Activated T-helper 2 cell treated with anti-CD3 and anti-CD28 coated beads, Interferon-gamma antibody, Interleukin-2, Interleukin-4, amounts not matched to agents 10 μg/mL and 5 μg/mL and 100 μg/mL, durations not matched to agents 14 hours and 24 hours and 36 hours (primary cell): Measurements from ENCODE around the gene ERMAP. TPM values are rescaled to one million over a fixed set of nuclear protein-coding genes. Genes with fewer than 3 reads are reported as not detected.
A peak's percentile ranks its signal among the peaks of the same experiment; 100 is the strongest.

Source experiments
- DNase-seq: peaks from one replicate; pipeline ENCODE4 v3.0.0; 2021; ENCODE audit warnings: low spot score
- H3K27ac Mint-ChIP-seq: one replicate; pipeline ENCODE4 v1.8.0; 2021; ENCODE audit warnings: mixed read lengths
- H3K27me3 Mint-ChIP-seq: one replicate; pipeline ENCODE4 v1.8.0; 2021; ENCODE audit warnings: low read depth, mixed read lengths
- H3K36me3 Mint-ChIP-seq: one replicate; pipeline ENCODE4 v1.8.0; 2021; ENCODE audit warnings: low read depth, mixed read lengths
- H3K4me1 Mint-ChIP-seq: one replicate; pipeline ENCODE4 v1.8.0; 2021; ENCODE audit warnings: low read depth, mixed read lengths
- H3K4me3 Mint-ChIP-seq: one replicate; pipeline ENCODE4 v1.8.0; 2021; ENCODE audit warnings: low read depth, mild to moderate bottlenecking, moderate library complexity, mixed read lengths
- H3K9me3 Mint-ChIP-seq: one replicate; pipeline ENCODE4 v1.8.0; 2021; ENCODE audit warnings: mixed read lengths
- intact Hi-C: fragments of 100-400 bp; cut with micrococcal nuclease; formaldehyde crosslinking; loops from one replicate; pipeline ENCODE4 v1.15.1; 2023
- total RNA-seq: library from RNA; stranded (reverse); gene quantifications from 2 replicates; pipeline ENCODE4 v1.2.3, GENCODE V29; 2022

Gene ERMAP
- total RNA-seq, 1 donor from 2014 or later = 3.1 TPM

- H3K4me1 Mint-ChIP-seq = peaks cover 22% of the 10 kb centered on the region
- DNase-seq = no peak
- no peaks in the 10 kb centered on the region for H3K27me3 Mint-ChIP-seq
- peak overlapping the region; percentile 63 for H3K4me3 Mint-ChIP-seq
- H3K36me3 Mint-ChIP-seq = peaks cover 8% of the 10 kb centered on the region
- H3K27ac Mint-ChIP-seq = peak overlapping the region; percentile 11
- intact Hi-C loops = loop anchor here (1.0 to 2.0 kb wide), 3 partner anchors 29 to 141 kb away; partner anchors contain the start of genes C1orf50, P3H1, SLC2A1 and ZNF691
- H3K9me3 Mint-ChIP-seq = no peaks in the 10 kb centered on the region
Measured at GRCh38 chr1:42817440-42817767, 482 bp downstream of the ERMAP start.

GRCh38 chr1:42817976-42818375, 1.1 kb downstream of the ERMAP start:
- Mint-ChIP-seq H3K4me3 (peak overlapping the region; percentile 54), H3K9me3 (no peaks in the 10 kb centered on the region), H3K4me1 (peaks cover 26% of the 10 kb centered on the region), H3K27me3 (no peaks in the 10 kb centered on the region), H3K27ac (no peak overlapping the region), H3K36me3 (peaks cover 13% of the 10 kb centered on the region)
- no peak for DNase-seq
- intact Hi-C loops = loop anchor here (1.0 to 2.0 kb wide), 3 partner anchors 28 to 141 kb away; partner anchors contain the start of genes C1orf50, P3H1, SLC2A1 and ZNF691

GRCh38 chr1:42820813-42821212, 3.9 kb downstream of the ERMAP start:
- H3K4me1 Mint-ChIP-seq = peaks cover 27% of the 10 kb centered on the region
- H3K27ac Mint-ChIP-seq = no peak overlapping the region
- H3K27me3 Mint-ChIP-seq = no peaks in the 10 kb centered on the region
- H3K9me3 Mint-ChIP-seq = no peaks in the 10 kb centered on the region
- DNase-seq = no peak
- intact Hi-C loops = no loop called here
- H3K36me3 Mint-ChIP-seq = peaks cover 11% of the 10 kb centered on the region
- no peak overlapping the region for H3K4me3 Mint-ChIP-seq

- Mint-ChIP-seq H3K36me3 (peaks cover 6% of the 10 kb centered on the region), H3K4me1 (peaks cover 20% of the 10 kb centered on the region), H3K4me3 (no peak overlapping the region), H3K27ac (no peak overlapping the region), H3K27me3 (no peaks in the 10 kb centered on the region), H3K9me3 (no peaks in the 10 kb centered on the region)
- intact Hi-C loops = no loop called here
- DNase-seq = no peak
Measured at GRCh38 chr1:42821690-42822089, 4.8 kb downstream of the ERMAP start.

GRCh38 chr1:42822800-42823392, 6.0 kb downstream of the ERMAP start:
- intact Hi-C loops = no loop called here
- no peak for DNase-seq
- H3K4me3 Mint-ChIP-seq = no peak overlapping the region
- peaks cover 15% of the 10 kb centered on the region for H3K4me1 Mint-ChIP-seq
- peaks cover 6% of the 10 kb centered on the region for H3K36me3 Mint-ChIP-seq
- H3K27me3 Mint-ChIP-seq = no peaks in the 10 kb centered on the region
- no peaks in the 10 kb centered on the region for H3K9me3 Mint-ChIP-seq
- H3K27ac Mint-ChIP-seq = peak overlapping the region; percentile 22

GRCh38 chr1:42824481-42825035, 7.6 kb downstream of the ERMAP start:
- DNase-seq = no peak
- Mint-ChIP-seq H3K27ac (no peak overlapping the region), H3K4me3 (no peak overlapping the region), H3K27me3 (no peaks in the 10 kb centered on the region), H3K36me3 (peaks cover 6% of the 10 kb centered on the region), H3K9me3 (no peaks in the 10 kb centered on the region), H3K4me1 (peaks cover 10% of the 10 kb centered on the region)
- intact Hi-C loops = no loop called here

- no peaks in the 10 kb centered on the region for H3K9me3 Mint-ChIP-seq
- H3K4me3 Mint-ChIP-seq = no peak overlapping the region
- peaks cover 10% of the 10 kb centered on the region for H3K4me1 Mint-ChIP-seq
- H3K36me3 Mint-ChIP-seq = peaks cover 6% of the 10 kb centered on the region
- no peak for DNase-seq
- no peak overlapping the region for H3K27ac Mint-ChIP-seq
- no peaks in the 10 kb centered on the region for H3K27me3 Mint-ChIP-seq
- intact Hi-C loops = no loop called here
Measured at GRCh38 chr1:42825036-42825851, 8.3 kb downstream of the ERMAP start.

GRCh38 chr1:42830631-42831030, 13.7 kb downstream of the ERMAP start:
- DNase-seq = no peak
- H3K27ac Mint-ChIP-seq = no peak overlapping the region
- H3K9me3 Mint-ChIP-seq = no peaks in the 10 kb centered on the region
- no peaks in the 10 kb centered on the region for H3K4me1 Mint-ChIP-seq
- no peaks in the 10 kb centered on the region for H3K36me3 Mint-ChIP-seq
- intact Hi-C loops = no loop called here
- no peak overlapping the region for H3K4me3 Mint-ChIP-seq
- no peaks in the 10 kb centered on the region for H3K27me3 Mint-ChIP-seq

- no peaks in the 10 kb centered on the region for H3K27me3 Mint-ChIP-seq
- no peaks in the 10 kb centered on the region for H3K9me3 Mint-ChIP-seq
- no peaks in the 10 kb centered on the region for H3K36me3 Mint-ChIP-seq
- DNase-seq = no peak
- H3K4me3 Mint-ChIP-seq = no peak overlapping the region
- H3K27ac Mint-ChIP-seq = no peak overlapping the region
- intact Hi-C loops = no loop called here
- no peaks in the 10 kb centered on the region for H3K4me1 Mint-ChIP-seq
Measured at GRCh38 chr1:42831273-42831672, 14.4 kb downstream of the ERMAP start.

GRCh38 chr1:42832641-42833240, 15.8 kb downstream of the ERMAP start:
- H3K27ac Mint-ChIP-seq = no peak overlapping the region
- H3K9me3 Mint-ChIP-seq = no peaks in the 10 kb centered on the region
- H3K4me3 Mint-ChIP-seq = no peak overlapping the region
- no peak for DNase-seq
- intact Hi-C loops = no loop called here
- no peaks in the 10 kb centered on the region for H3K27me3 Mint-ChIP-seq
- no peaks in the 10 kb centered on the region for H3K4me1 Mint-ChIP-seq
- H3K36me3 Mint-ChIP-seq = no peaks in the 10 kb centered on the region

GRCh38 chr1:42833981-42834380, 17.1 kb downstream of the ERMAP start:
- no peaks in the 10 kb centered on the region for H3K27me3 Mint-ChIP-seq
- intact Hi-C loops = no loop called here

GRCh38 chr1:42834803-42835202, 17.9 kb downstream of the ERMAP start:
- intact Hi-C loops = no loop called here
- H3K27me3 Mint-ChIP-seq = no peaks in the 10 kb centered on the region
- no peaks in the 10 kb centered on the region for H3K36me3 Mint-ChIP-seq
- H3K27ac Mint-ChIP-seq = no peak overlapping the region
- no peaks in the 10 kb centered on the region for H3K9me3 Mint-ChIP-seq
- H3K4me1 Mint-ChIP-seq = no peaks in the 10 kb centered on the region
- DNase-seq = no peak
- H3K4me3 Mint-ChIP-seq = no peak overlapping the region

More at GRCh38 chr1:42833981-42834380, 17.1 kb downstream of the ERMAP start:
- Mint-ChIP-seq H3K4me3 (no peak overlapping the region), H3K36me3 (no peaks in the 10 kb centered on the region), H3K4me1 (no peaks in the 10 kb centered on the region), H3K27ac (no peak overlapping the region), H3K9me3 (no peaks in the 10 kb centered on the region)
- DNase-seq = no peak

- no peak for DNase-seq
- Mint-ChIP-seq H3K27me3 (no peaks in the 10 kb centered on the region), H3K4me3 (no peak overlapping the region), H3K36me3 (no peaks in the 10 kb centered on the region), H3K9me3 (no peaks in the 10 kb centered on the region), H3K27ac (no peak overlapping the region), H3K4me1 (no peaks in the 10 kb centered on the region)
- intact Hi-C loops = no loop called here
Measured at GRCh38 chr1:42835422-42835821, 18.5 kb downstream of the ERMAP start.
